Activated CD4-positive, alpha-beta T cell treated with anti-CD3 and anti-CD28 coated beads, Interleukin-2, amount 50 U/mL, for 4 hours (primary cell): ENCODE results near the gene RPE.

Source experiments
- DNase-seq, 2 experiments: peaks; one replicate each; pipeline ENCODE4 v3.0.0-alpha.2; 2020

Gene RPE

DNA sequence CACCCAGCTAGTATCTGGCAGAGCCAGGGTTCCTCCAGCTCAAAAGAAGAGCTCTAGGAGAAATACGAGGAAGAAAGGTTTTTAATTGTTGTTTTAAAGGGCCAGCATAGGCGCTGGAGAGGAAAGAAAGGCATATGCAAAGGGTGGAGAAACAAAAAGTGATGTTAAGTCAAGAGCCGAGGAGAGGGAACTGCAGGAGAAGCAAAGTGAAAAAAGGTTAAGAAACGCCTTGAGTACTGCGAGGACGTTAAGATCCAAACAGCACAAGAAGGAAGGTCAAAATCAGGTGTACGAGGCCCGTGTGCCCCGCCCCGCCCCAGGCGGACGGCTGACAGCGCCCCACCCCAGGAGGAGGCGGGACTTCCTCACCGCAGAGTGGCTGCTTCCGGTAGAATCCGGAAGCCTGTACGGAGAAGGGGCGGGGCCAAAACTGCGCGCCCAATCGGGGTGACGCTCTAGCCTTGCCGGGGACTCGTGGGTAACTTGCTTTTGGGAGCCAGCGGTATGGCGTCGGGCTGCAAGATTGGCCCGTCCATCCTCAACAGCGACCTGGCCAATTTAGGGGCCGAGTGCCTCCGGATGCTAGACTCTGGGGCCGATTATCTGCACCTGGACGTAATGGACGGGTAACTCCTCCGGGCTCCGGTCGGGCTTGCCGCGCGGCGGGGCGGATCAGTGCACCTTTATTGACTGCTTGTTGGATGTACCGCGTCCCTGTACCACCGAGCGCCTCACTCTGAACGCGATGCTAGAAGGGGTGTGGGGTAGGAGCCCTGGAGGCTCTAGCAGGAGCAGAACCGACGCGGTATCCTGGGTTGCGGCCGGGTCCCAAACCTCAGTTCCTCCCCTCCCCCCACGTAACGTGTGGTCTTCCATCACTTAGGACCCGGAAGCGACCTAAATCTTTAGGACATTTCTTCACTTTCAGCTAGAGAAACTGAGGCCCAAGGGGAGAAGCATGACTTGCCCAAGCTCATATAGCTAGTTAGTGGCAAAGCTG, at the start of gene RPE:
TSS of gene RPE (plus strand) at position 481 of the 1,000 bp plus-strand sequence. CDS start at position 505, 24 bp downstream.
- DNase-seq: peak; percentile 97 to 98

DNA sequence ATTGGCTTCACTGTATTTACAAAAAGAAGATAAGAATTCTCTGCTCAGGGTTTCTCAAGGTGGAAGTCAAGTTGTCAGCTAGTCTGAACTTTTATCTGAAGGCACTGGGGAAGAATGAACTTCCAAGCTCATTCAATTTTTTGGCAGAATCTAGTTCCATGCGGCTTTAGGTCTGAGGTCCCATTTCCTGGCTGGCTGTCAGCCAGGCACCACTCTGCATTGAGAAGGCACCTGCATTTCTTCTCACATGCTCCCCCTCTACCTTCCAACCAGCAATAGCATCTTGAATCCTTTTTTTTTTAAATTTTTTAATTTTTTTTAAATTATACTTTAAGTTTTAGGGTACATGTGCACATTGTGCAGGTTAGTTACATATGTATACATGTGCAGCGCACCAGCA, 46.2 kb upstream of the RPE start:
- DNase-seq: no peak

DNA sequence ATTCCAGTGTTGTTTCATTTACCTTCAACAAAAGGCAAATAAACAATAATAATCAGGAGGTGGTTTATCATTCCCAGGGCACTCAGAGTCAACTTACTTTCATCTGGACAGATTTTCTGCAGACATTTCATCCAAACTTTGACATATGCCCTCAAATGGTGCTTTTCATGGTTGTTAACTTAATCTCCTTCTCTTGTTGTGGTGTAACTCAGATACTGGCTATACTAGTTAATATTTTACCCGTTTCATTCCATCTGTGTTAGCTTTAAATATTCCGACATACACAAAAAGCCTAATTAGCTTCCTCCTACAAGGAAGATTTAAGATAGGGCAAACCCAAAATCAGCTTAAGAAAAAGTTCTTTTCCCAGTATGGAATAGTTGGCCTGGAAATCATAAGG, 44.4 kb upstream of the RPE start:
- no peak for DNase-seq

DNA sequence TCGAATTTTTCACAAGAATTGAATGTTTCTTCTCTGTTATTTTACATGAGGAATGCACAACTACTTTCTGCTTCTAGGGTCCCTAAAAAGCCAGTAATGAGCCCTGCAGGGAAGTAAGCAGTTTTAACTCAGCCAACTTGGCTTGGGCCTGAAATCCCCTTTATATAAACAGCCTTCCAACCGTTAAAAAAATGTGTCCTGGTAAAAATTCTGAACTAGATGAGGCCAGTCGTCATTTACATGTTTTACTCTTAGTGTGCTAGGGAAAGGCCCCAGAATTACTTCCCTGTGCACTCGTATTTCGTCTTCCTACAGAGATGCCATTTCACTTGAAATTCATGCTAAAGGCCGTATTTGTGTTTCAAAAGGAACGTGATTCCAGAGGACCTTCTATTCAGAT, 42.4 kb upstream of the RPE start:
- no peak for DNase-seq

DNA sequence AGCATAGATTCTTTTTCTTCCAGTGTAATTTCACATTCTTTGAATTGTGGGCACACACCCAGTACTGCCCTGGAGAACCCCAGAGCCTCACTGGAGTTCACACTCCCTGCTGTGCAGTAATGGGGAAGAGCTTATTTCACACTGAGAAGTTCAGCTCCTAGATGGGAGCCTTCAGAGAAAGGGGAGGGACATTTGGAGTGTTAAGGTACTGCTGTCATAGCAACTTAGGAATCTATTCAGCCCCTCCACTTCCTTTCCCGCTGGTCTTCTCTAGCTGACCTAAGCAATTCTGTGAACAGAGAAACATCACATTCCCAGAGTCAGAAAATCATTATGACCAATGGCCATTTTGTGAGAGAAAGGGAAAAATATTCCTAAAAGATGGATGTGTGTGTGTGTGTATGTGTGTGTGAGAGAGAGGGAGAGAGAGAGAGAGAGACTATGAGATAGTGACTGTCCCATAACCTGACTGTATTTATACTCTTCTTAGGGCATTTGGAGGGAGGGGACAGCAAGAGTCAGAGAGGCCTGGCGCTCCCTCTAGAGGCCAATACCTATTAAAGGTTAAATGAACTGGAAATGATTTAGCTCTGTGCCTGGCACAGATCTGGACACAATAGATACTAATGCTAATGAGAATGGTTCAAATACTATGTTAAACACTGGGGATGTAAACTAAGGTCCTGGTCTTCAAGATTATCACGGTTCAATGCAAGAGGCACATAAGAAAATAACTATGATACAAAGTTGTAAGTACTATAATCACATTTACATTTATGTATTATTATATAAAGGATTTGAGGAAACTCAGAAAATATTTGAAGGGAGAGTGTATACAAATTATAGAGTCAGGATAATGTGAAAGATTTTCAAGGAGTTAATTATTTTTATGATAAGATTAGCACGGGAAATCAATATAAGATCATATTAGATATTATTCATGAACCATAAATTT, 41.5 kb upstream of the RPE start:
- DNase-seq: peak; percentile 11 to 12

DNA sequence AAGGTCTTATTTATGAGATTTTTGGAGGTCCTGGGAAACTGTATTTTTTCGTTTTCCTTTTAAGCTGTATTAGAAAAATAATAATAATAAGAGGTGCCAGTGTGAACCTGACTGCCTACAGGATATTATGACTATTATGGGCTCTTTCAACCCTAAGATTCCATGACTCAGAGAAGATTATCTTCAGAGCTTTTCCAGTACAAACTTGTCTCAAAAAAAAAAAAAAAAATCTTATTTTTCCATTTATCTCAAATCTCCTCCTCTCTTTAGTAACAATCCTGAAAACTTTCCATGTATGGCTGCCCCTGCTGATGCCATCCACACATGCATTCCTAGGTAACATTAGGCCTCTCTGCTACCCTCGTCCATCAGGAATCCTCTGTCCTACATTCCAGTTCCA, 36.7 kb upstream of the RPE start:
- DNase-seq: no peak

DNA sequence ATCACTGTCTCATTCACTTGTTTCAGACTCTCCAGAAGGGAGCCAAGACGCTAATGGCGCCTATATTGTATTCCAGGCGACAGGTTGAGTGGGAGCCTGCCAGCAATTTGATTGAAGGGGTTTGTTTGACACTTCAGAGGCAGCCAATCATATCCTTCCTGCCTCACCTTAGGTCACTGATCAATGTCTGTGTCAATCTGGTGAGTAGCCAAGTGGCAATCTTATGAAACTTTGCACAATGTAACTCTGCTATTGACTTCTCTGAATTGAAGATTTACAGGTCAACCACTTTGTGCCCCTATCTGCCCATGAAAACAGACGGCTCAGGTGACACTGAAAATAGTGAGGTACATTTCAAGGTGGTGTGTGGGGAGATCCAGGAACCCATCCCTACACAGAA, 32.7 kb upstream of the RPE start:
- no peak for DNase-seq

DNA sequence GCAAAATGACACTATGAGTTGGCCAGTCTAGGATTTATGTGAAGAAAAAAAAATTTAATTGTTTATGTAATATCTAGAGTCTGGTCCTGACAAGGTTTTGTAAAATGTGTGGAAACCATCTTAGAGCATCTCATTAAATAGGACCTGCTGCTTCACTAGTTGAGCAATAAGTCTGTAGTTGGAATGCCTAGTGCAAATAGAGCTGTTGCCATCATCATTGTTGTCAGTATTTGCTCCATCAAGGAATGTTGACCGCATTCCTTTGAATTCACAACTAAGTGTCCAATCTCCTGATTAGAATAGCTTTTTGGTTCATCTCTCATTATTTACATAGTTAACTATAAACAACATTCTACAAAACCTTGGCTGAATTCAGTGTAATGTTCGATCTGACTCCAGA, 32.2 kb upstream of the RPE start:
- no peak for DNase-seq

DNA sequence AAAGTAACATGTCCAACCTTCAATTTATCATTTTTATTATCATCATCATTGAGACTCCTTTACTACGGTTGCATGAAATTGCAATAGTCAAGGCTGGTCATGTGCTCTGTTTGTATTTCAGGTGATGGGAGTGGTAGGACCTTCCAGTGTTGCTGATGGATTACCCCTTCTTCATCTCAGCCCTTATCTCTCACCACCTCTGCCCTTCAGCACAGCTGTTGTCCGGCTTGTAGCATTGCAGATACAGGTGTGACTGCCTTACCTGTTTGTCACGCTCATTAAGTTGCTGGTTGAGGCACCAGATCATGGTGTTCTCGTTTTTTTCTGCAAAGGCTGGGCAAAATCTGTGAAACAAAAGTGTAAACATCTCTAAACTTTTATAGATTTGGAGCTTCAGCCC, 31.7 kb upstream of the RPE start:
- DNase-seq: no peak

DNA sequence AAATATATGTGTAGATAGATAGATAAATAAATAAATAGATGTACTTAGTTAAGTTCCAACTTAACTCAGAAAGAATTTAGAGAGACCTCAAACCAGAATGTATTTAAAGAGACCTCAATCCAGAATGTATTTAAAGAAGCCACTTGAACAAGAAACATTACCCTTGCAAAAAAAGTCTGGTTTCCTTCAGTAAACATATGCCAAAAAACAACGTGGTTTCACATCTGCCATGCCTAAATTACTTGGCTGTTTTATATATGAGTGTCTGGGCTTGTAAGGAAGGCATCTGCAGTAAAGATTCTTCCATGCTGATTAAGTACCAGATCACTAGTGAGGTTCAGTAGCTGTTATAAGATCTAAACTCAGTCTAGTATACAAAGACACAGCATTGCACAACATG, 29.1 kb upstream of the RPE start:
- DNase-seq: no peak

DNA sequence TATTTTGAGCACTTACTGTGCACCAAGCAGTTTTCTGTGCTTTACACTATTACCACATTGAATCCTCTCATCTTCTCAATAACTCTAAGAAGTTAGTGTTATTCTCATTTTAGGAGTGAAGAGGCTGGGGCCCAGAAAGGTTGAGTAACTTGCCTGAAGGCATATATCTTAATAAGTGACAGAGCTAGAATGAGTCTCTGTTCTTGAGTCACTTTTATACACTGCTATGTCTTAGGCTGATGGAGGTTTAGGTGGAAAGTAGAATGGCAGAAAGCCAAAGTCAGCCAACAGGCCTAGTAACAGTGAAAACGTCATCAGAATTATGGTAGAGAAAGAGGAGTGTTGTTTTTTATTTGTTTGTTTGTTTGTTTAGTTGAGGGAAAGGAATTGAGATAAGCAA, 27.9 kb upstream of the RPE start:
- DNase-seq: no peak

DNA sequence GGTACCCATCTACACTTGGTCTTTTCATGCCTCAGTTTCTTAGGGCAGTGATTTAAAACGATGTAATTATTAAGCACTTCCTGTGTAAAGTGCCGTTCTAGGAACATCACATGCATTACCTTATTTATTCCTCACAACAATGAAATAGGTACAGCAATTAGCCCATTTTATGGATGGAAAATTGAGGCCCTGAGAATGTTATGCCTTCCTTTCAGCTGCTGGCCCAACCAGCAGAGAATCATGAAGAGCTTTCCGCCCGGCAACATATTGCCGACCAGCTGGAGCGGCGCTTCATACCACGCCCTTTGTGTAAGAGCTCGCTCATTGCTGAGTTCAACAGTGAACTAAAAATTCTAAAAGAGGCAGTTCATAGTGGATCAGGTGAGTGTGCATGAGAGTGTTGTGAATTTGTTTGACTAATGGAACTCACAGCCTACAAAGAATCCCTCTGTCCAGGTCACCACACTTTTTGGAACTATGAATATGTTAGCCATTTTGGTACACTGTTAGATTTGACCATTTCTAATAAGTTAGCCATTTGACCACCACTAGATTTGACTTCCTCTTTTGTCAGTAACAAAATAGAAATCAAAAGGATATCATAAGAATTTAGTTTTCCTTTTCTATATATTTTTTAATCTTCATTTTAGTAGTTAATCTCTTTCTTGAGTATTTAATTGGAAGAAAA, 25.6 kb upstream of the RPE start:
- no peak for DNase-seq

DNA sequence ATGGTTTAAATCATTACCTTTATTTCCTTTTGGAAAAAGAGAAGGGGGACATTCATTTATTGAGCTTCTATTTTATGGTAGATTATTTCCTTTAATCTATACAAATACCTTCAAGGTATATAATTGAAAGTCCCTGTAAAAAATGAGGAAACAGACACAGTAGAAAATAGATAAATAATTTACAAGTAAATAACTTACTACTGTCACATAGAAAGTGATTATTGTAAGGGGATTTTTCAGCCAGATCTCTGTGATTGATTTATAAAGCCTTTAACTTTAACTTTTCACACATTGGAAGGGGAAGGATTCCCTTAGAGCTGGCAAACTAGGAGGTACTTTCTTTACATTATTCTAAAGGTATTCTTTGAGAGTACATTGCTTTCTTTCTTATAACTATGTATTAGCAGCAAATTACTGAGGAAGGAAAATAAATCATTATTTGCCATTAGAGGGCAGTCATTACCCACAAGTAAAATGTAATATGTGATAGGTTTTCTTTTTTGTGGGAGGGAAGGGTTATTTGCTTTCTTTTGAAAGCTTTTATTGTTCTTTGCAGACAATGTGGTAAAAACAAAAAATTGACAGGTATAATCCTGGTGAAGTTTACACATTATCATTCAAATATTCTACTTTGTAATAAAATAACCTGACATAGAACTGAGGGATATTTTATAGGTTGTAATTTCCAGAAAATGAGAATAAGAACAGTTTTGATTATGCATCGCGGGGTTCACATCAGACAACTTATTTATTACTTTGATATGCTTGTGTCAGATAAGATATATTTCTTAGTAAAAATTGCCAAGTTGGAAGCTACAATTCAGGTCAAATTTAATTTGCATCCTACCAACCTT, 24.8 kb upstream of the RPE start:
- no peak for DNase-seq

DNA sequence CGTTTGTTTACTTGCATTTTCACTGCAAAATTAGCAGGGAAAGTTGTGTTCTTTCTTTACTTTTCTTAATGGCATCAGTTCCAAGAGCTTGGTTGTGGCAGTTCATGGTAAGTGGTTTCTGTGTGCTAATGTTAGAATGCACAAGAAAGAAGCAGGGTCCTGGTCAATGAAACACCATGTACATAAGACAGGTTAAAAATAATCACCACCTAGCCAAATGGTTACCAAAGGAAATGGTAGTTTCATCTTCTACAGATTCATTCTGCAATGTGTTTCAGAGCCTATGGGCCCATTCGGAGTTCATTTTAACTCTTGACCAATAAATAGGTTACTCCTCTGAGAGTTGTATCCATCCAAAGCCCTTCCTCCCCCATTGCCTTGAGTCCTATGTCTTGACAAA, 18.1 kb upstream of the RPE start:
- DNase-seq: no peak

DNA sequence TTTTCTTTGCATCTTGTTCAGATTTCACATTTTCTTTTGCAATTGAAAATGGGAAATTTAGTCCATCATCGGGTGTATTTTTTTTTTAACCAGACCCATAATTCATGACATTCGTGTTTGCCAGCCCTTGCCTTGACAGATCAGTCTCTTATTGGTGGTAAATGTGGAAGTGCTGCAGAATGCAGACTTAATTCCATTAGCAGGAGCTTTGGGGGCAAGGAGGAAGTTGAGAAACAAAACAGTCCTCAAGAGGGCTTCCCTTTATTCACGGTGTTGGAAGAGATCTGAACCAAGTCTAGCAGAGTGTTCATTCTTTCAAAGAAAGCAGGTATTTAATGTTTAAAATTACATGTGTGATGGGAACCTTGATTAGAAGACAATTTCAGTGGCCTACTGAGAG, 16.6 kb upstream of the RPE start:
- no peak for DNase-seq

DNA sequence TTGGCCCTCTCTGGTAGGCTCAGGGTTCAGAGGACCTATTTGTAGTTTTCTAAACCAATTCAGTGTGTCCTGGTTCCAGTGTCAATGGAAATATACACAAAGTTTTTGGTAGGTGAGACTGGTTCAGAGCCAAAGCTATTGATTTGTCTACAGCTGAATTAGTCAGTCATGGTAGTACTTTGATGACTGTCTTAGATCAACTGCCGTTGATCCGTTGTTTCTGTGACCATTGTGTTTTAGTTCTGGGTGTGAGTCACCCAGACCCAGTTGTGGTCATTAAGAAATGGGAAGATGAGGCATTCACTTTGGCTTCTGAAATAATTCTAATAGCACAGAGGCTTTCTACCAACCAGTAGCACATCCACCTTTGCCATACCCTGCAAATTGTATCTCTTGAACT, 16.0 kb upstream of the RPE start:
- DNase-seq: no peak

DNA sequence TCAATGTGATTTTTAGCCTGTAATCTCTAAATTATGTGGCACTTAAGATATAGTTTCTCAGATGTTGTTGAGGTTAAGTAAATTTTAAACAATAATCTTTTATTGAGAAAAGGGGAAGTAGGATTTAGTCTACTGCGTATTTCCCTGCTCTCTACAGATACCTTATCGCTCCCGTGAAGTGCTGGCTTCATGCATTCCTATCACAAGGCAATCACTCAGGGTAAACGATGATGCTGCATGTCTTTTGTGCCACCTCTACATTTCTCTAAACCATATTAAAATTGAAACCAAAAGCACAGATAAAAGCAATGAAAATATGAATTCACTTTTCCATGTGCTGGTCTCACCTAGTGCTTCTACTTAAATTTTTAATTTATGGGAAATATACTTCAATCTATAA, 14.4 kb upstream of the RPE start:
- no peak for DNase-seq

DNA sequence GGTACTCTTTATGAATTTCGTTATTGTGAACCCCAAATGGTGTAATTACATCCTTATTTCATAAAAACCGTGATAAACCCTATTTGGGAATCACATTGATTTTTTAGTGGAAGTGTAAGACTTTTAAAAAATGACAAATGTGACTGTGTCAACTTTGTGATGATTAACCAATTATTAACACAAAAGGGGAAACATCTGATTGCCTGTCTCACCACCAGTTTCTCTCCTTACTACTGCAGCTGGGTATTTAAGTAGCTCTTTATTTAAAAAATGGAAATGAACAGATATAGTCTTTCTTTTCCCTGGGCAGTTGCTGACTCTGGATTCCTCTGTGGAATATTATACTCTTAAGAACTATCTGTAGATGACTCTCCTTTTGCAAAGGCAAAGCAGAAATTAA, 11.6 kb upstream of the RPE start:
- no peak for DNase-seq

DNA sequence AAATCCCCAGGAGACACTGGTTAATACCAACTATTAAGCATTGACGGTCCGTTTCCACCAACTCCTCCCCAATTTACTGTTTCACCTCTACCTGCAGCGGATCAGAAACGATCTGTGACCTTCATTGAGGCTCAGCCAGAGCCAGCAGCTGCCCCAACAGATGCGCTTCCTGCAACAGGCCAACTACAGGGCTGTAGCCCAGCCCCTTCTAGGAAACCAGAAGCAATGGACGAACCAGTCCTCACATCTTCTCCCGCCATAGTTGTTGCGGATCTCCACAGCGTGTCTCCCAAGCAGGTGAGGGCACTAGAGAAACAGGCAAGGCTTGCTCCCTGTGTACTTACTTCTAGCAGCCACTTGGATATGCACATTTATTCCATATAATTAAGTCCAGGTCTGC, 8.5 kb upstream of the RPE start:
- DNase-seq: no peak

DNA sequence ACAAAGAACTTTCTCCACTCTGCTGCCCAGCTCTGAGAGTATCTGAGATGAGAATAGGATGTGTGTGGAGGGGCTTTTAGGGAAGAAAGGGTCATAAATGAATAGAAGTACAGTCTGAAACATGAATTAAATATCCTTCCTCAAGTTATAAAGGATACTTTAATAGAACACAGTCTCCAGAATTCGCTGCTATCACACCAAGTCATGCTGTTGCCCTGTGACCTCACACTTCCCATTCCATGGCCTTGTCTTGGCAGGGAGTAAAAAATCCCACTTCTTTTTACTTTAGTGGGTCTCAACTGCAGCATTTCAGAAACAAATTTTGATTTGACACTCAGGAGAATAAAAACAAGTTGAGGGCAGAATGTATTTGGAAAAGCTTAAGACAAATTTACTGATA, 3.8 kb upstream of the RPE start:
- DNase-seq: no peak

DNA sequence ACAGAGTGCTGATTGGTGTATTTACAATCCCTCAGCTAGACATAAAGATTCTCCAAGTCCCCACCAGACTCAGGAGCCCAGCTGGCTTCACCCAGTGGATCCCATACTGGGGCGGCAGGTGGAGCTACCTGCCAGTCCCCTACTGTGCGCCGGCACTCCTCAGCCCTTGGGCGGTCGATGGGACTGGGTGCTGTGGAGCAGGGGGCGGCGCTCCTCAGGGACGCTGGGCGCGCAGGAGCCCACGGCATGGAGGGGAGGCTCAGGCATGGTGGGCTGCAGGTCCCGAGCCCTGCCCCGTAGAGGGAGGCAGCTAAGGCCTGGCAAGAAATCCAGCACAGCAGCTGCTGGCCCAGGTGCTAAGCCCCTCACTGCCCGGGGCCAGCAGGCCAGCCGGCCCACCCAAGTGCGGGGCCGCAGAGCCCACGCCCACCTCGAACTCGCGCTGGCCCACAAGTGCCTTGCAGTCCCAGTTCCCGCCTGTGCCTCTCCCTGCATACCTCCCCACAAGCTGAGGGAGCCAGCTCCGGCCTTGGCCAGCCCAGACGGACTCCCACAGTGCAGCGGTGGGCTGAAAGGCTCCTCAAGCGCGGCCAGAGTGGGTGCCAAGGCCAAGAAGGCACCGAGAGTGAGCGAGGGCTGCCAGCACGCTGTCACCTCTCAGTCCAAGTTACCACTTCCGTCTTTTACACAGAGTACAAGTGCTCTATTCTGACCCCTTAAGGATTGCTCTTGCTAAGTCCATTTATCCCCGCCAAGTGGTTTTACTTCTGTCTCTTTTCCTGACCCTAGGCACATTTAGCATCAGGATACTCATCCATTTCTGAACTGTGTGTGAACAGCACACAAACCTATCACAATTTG, 1.7 kb upstream of the RPE start:
- no peak for DNase-seq
